Left lung (tissue), 10 donors: ENCODE data around the gene PTPRC. TPM values are rescaled to one million over a fixed set of nuclear protein-coding genes. Genes with fewer than 3 reads are reported as not detected.

Source experiments
- ATAC-seq: fragments of 200-7000 bp; cut with Tn5 transposase; one replicate; pipeline ENCODE4 v1.9.1; 2020; ENCODE audit warnings: moderate library complexity
- DNase-seq, 4 donors: peaks; one replicate each; pipeline ENCODE4 v3.0.0-alpha.2; 2013 to 2020
- H3K27ac ChIP-seq, 2 donors: fragments of 200-600 bp; sonication (generic) in 1 of 2; one replicate each; pipeline versions ENCODE4 v1.5.0 to v1.8.0; 2020 to 2021
- H3K27me3 ChIP-seq, 2 donors: fragments of 200-600 bp; sonication (generic) in 1 of 2; one replicate each; pipeline versions ENCODE4 v1.5.0 to v1.8.0; 2020 to 2021
- H3K36me3 ChIP-seq, 2 donors: fragments of 200-600 bp; sonication (generic) in 1 of 2; one replicate each; pipeline versions ENCODE4 v1.5.0 to v1.8.0; 2020 to 2021
- H3K4me1 ChIP-seq, 2 donors: fragments of 200-600 bp; one replicate each; pipeline ENCODE4 v1.8.0; 2021
- H3K4me3 ChIP-seq, 2 donors: fragments of 200-600 bp; sonication (generic) in 1 of 2; one replicate each; pipeline versions ENCODE4 v1.5.0 to v1.8.0; 2020 to 2021; ENCODE audit warnings: mild to moderate bottlenecking in 1 of 2
- H3K9me3 ChIP-seq, 2 donors: fragments of 200-600 bp; sonication (generic) in 1 of 2; one replicate each; pipeline versions ENCODE4 v1.5.0 to v1.8.0; 2020 to 2021
- intact Hi-C, 2 donors: fragments of 100-400 bp; cut with DNase I; formaldehyde crosslinking; loops; one replicate each; pipeline versions ENCODE4 v1.11.2 to v1.14.2; 2022
- polyA plus RNA-seq, 6 donors: library from polyadenylated mRNA; unstranded; fragments of 120-200 nt; gene quantifications; one replicate each; pipeline ENCODE4 v1.2.1, GENCODE V29; 2013; ENCODE audit not compliant: insufficient read length in 6 of 6
- total RNA-seq, 2 donors: library from RNA; stranded (reverse); fragmentation: NEBNext Ultra II Directional; extraction: Animal tissue kit (Norgen Biotek cat#: 25700); gene quantifications; one replicate each; pipeline ENCODE4 v1.2.1, GENCODE V29; 2021
- TF ChIP-seq, protein P1 (sequence below), 2 donors: fragments of 200-600 bp; sonication (generic) in 1 of 2; IDR thresholded peaks; one replicate each; pipeline versions ENCODE4 v1.5.0 to v1.8.0; 2021; ENCODE audit warnings: antibody characterized with exemption in 2 of 2
- donor health status: DM: no; HTN: yes; CAD: no.
- donor health status: DM: no; HTN: no; CAD: no.

The PTPRC gene
- total and polyA plus RNA-seq, 8 donors: 7.0 to 180 (median 9.9) TPM

DNA sequence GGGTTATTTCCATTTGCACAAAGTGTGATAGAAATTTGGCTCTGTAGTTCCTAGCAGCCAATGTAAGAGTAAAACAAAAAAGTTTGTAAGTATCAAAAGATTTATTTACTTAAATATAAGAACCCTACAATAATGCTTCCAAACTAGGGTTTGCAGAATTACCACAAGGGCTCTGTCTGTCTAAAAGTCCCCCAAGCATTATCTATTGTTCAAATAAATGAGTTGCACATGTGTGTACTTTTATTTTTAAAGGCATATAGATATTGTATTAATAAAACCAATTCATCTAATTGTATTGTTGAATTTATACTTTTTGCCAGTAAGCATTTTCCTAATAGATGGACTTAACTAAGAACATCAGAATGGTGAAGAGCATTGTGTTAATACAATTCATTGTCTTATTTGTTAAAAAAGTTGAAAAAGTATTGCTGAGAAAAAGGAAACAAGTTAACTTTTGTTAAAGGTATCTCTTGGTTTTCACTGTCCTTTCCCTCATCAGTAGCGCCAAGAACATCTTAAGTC, 863 bp upstream of the PTPRC start:
- Histone ChIP-seq H3K4me1 (peaks cover 0 to 22% of the 10 kb centered on the region in 2 donors), H3K27me3 (no peaks in the 10 kb centered on the region), H3K27ac (peak overlapping the region; percentile 39 to 93), H3K36me3 (no peaks in the 10 kb centered on the region), H3K9me3 (no peaks in the 10 kb centered on the region), H3K4me3 (no peak overlapping the region)
- intact Hi-C loops: no loop called here
- no peak for ATAC-seq
- DNase-seq: no peak
- TF ChIP-seq, protein P1, sequence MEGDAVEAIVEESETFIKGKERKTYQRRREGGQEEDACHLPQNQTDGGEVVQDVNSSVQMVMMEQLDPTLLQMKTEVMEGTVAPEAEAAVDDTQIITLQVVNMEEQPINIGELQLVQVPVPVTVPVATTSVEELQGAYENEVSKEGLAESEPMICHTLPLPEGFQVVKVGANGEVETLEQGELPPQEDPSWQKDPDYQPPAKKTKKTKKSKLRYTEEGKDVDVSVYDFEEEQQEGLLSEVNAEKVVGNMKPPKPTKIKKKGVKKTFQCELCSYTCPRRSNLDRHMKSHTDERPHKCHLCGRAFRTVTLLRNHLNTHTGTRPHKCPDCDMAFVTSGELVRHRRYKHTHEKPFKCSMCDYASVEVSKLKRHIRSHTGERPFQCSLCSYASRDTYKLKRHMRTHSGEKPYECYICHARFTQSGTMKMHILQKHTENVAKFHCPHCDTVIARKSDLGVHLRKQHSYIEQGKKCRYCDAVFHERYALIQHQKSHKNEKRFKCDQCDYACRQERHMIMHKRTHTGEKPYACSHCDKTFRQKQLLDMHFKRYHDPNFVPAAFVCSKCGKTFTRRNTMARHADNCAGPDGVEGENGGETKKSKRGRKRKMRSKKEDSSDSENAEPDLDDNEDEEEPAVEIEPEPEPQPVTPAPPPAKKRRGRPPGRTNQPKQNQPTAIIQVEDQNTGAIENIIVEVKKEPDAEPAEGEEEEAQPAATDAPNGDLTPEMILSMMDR (IDR thresholded peaks at IDR 0.05): no peak

DNA sequence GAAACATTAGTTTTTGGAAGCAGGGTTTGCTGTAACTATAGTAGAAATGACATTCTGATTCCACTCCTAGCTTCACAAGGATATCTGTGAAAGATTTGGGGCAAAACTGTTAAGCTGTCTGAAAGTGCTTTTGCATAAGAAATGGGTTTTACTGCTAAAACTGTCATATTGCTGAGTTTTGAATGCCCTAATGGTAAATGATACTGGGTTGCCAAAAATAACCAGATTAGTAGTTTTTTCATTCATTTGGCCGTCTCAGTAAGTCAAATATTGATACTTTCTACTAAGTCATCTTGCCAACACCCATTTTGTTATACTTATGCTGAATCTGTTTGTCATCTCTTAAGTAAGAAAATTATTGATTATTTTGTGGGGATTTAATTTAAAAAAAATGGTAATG, 399 bp upstream of the PTPRC start:
- Histone ChIP-seq H3K27me3 (no peaks in the 10 kb centered on the region), H3K4me1 (peaks cover 0 to 27% of the 10 kb centered on the region in 2 donors), H3K36me3 (no peaks in the 10 kb centered on the region), H3K27ac (peak overlapping the region; percentile 39 to 93), H3K4me3 (peak overlapping the region in 1 of 2 donors; percentile 39), H3K9me3 (no peaks in the 10 kb centered on the region)
- intact Hi-C loops: no loop called here
- DNase-seq: no peak
- ATAC-seq: no peak
- TF ChIP-seq, protein P1 (IDR thresholded peaks at IDR 0.05): no peak

DNA sequence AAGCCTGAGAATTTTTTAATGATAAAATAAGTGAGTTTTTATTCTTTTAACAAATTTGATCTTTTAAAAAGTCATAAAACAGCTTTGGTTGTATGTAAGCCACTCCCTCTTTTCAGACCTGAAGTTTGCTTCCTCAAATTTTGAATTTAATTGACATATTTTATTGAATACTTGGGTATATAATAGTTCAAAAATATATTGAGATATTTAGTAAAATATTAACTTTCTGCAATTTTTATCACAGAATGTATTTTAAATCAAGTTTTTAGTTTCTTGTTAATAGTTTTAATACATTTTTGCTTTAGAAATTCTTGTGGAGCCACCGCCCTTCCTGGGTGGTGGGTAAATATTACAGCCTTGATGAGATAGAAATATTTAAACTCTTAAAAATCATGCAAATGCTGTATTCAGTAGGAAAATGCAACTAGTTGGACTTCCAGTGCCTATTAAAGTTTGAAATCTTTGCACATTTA, 867 bp downstream of the PTPRC start:
- no peak for ATAC-seq
- peak overlapping the region; percentile 75 to 93 for H3K27ac ChIP-seq
- H3K9me3 ChIP-seq: no peaks in the 10 kb centered on the region
- intact Hi-C loops: no loop called here
- peaks cover 0 to 28% of the 10 kb centered on the region in 2 donors for H3K4me1 ChIP-seq
- no peaks in the 10 kb centered on the region for H3K27me3 ChIP-seq
- H3K36me3 ChIP-seq: no peaks in the 10 kb centered on the region
- peak overlapping the region in 1 of 2 donors; percentile 39 for H3K4me3 ChIP-seq
- no peak for DNase-seq
- TF ChIP-seq, protein P1 (IDR thresholded peaks at IDR 0.05): no peak

DNA sequence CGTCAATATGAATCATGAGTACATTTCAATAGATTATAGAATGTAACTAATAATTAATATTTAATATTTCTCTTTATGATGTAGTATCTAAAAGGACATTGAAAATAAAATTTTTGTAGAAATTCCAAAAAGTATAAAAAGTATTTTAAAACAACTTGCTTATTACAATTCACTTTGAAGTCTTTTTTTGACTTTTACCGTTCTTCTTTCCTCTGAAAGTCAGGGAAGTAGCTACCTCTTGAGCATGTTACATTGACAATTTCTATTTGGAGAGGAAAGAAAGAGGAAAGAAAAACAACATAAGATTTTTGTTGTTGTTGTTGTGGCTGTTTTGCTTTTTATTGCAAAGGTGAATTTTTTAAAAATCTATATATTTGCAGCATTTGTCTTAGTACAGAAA, 1.3 kb downstream of the PTPRC start:
- ATAC-seq: no peak
- intact Hi-C loops: no loop called here

DNA sequence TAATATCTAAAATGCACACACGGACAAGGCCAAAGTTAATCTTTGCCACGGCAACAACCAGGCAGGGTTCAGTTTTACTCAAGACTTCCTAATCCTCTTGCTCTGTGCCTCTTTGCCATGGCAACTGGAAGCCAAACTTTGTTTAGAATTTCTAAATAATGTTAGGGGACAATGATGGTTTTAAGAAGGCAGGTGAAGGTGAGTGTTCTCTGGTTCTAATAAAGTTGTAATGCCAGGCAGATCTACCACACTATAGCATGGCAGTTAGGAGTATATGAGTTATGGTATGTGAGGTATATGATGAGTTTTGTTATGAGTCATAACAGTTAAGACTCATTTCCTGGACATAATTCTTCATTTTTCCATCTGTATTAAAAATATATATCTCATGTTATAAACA, 2.7 kb downstream of the PTPRC start:
- peak; percentile 39 for ATAC-seq
- Histone ChIP-seq H3K4me3 (peak overlapping the region; percentile 0 to 39), H3K4me1 (peaks cover 0 to 41% of the 10 kb centered on the region in 2 donors), H3K27ac (peak overlapping the region in 1 of 2 donors; percentile 93), H3K36me3 (no peaks in the 10 kb centered on the region), H3K9me3 (no peaks in the 10 kb centered on the region), H3K27me3 (no peaks in the 10 kb centered on the region)
- intact Hi-C loops: no loop called here
- DNase-seq: no peak
- TF ChIP-seq, protein P1 (IDR thresholded peaks at IDR 0.05): no peak

More for the DNA sequence above, 1.3 kb downstream of the PTPRC start:
- TF ChIP-seq, protein P1 (IDR thresholded peaks at IDR 0.05): no peak
- Histone ChIP-seq H3K27me3 (no peaks in the 10 kb centered on the region), H3K4me3 (peak overlapping the region in 1 of 2 donors; percentile 39), H3K4me1 (peaks cover 0 to 30% of the 10 kb centered on the region in 2 donors), H3K27ac (peak overlapping the region; percentile 75 to 93), H3K9me3 (no peaks in the 10 kb centered on the region), H3K36me3 (no peaks in the 10 kb centered on the region)
- DNase-seq: no peak
